ENCODE measurements around the gene SLC25A34.

SLC25A34 gene

GRCh38 chr1:15777909-15778707 lies 42.0 kb downstream of the SLC25A34 start:
- no peak for DNase-seq

GRCh38 chr1:15785683-15786082 lies 49.6 kb downstream of the SLC25A34 start:
- no peak for DNase-seq

GRCh38 chr1:15786581-15786980 lies 50.5 kb downstream of the SLC25A34 start:
- no peak for DNase-seq

DNA sequence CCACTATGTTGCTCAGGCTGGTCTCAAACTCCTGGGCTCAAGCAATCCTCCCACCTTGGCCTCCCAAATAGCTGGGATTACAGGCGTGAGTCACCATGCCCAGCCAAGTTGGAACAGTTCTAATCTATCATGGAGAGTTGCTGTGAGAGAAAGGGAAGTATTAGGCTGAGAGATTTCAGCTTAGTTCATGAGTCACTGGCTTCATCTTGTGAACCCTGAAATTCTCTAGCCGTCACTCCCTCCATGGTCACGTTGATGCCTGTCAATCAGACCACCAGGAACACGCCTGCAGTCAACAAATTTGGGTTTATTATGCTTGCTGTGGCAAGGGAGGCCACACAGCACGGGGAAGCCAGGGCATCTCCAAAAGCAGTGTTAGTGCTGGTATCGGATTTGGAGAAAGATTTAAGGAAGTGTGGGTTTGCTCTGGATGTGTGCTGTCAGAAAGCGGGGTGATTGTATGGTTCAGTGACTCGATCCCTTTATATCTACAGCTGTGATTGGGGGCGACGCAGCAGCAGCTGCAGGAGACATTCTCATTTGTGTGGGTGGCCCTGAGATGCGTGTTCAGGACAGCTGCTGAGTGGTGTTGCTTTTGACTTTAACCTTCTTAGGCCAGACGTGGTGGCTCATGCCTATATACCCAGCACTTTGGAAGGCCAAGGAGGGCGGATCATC lies 52.7 kb downstream of the SLC25A34 start:
- peak; percentile 33 to 39 for DNase-seq

Measured in Kasumi-1 (cell line).